ENCODE data around the gene SBF2.

Gene SBF2

GRCh38 chr11:10302359-10302743, 8.3 kb upstream of the SBF2 start:
- no peak for DNase-seq (ENCODE audit: low read depth in 2 of 2)

DNA sequence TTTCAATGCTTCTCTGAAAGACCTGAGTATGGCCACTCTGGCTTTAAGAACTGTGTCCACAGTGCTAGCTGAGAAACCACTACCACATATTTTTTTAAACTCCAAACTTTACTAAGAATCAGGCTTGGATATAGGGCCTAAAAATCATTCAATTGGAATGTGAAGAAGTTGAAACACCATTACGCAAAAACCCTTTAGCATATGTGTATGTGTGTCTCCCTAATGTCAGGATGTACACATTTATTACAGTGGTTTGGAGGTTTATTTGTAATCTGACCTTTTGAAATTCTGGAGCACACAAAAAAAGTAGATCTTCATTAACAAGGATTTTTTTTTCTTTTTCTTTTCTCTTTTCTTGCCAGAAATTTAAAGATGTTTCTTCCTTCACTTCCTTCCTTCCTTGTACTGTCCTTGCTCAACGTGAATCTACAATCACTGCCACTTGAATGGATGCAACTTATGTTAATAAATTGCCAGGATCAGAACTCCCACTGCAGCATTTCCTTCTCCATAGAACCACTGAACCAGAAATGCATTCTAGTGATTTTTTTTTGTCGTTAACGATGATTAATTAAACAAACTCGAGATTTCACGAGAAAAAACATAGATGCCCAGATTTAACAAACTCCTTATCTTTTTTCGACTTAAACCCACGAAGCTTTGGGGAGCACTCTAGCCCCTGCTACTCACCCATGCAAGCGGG, 7.8 kb upstream of the SBF2 start:
- no peak for DNase-seq (ENCODE audit: low read depth in 2 of 2)

DNA sequence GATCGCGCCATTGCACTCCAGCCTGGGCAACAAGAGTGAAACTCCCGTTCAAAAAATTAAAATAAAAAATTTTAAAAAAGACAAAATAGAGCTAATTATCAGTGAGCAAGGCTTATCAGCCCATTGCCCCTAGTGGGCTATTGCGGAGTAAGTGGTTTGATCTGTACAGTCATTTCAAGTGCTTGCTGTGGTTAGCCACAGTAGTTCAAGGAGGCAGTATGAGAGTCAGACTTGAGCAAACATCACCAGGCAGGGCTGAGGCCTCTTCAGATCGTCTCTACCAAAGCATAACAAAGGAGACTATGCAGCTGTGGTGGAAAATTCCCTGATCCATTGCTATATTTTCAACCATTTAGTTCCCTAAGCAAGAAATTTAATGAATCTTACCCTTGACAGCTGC, 4.3 kb upstream of the SBF2 start:
- DNase-seq (ENCODE audit: low read depth in 2 of 2): no peak

DNA sequence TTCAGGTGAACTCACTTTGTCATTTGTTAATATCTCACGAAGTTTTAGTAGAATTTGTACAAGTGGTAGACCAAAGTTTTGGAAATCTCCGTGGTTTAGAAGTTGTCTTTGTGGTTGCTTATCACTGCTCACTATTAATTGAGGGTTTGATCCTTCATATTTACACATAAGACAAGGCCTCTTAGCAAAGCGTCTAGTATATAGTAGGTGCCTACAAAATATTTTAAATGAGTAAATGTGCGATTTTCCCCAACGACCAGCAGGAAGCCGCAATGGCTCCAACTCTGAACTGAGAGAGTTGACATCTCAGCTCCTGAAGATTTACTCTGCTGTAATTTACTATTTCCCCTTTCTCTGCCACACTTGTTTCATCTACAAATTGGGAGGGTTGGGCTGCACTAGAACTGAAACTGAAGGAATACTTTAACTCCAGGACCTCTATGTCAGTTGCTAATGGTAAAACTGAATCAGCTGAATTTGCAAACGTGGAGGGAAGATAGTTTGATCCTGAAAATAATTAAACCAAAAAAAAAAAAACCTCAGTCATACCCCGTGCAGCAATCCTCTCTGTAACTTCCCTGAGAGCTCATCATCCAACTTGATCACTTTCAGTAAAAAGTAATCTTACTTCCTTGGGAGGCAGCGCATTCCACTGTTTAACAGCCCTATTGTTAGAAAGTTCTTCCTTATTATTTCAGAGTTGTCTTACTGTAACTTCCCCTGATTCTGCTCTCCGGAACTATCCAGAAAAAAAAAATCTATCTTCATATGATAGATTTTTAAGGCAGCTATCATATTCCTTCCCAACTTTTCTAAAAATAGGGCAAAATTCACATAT, 1.3 kb upstream of the SBF2 start:
- DNase-seq (ENCODE audit: low read depth in 2 of 2): no peak

- DNase-seq (ENCODE audit: low read depth in 2 of 2): no peak
Measured at GRCh38 chr11:10294290-10294953, 403 bp upstream of the SBF2 start.

DNA sequence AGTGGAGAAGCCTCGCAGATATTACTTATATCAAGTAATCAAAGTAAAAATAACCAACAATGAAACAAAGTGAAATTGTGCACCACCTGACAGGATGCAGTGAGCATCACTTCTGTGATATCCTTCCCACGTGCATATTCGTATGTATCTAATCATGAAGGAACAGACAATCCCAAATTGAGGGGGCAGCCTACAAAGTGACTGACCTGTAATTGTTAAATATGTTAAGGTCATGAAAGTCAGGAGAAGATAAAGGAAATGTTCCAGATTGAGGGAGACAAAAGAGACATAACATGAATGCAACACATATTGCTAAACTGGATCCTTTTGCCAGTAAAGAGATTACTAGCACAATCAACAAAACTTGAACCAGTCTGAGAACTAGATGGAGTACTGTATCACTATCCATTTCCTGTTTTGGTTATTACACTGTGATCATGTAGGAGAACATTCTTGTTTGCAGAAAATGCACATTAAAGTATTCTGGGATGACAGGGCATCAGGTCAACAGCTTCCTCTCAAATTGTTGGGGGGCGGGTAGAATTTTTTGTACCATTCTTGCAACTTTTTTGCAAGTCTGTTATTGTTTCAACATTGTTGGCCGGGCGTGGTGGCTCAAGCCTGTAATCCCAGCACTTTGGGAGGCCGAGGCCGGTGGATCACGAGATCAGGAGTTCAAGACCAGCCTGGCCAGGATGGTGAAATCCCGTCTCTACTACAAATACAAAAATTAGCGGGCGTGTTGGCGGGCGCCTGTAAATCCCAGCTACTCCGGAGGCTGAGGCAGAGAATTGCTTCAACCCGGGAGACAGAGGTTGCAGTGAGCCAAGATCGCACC, 2.0 kb downstream of the SBF2 start:
- no peak for DNase-seq (ENCODE audit: low read depth in 2 of 2)

- DNase-seq (ENCODE audit: low read depth in 2 of 2): no peak
Measured at GRCh38 chr11:10289765-10290380, 4.1 kb downstream of the SBF2 start.

DNA sequence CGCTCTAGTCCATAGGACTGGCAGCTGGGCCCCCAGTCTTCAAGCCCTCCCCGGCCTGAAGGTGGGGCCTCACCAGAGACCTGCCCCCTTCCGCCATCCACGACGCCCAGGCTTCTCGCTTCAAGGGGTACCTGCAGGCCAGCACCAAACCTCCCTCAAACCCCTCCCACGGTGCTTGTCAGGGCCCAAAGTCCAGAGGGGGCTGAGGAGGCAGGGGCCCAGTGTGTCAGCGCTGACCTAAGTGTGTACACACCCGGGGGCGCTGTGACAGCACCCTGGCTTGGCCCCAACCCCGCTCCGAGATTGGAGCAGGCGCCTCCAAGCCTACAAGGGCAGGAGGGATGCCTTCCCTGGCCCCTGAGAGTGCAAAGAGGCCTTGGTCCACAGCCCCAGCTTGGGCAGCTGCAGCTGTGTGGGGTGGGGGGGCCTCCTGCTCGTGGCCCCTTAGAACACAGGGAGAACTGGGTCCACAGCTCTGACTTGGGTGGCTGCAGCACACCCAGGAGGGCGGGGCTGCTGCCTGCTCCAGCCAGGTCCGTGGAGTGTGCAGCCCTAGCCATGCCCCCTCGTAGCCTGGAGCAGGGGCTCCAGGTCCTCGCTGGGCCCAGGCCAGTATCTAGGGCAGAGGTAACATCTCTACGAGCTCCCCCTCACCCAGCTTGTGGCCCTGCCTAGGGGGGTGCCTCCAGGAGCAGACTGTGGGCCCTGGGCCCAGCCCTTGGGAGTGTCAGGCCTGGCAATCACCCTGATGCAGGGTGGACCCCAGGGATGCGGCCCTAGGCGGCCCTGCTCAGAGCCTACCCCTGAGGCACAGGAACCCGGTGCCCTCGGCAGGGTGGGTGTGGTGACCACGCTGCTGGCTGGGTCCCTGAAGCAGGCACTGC, 4.9 kb downstream of the SBF2 start:
- no peak for DNase-seq (ENCODE audit: low read depth in 2 of 2)

- no peak for DNase-seq (ENCODE audit: low read depth in 2 of 2)
Measured at GRCh38 chr11:10287766-10288715, 6.0 kb downstream of the SBF2 start.

DNA sequence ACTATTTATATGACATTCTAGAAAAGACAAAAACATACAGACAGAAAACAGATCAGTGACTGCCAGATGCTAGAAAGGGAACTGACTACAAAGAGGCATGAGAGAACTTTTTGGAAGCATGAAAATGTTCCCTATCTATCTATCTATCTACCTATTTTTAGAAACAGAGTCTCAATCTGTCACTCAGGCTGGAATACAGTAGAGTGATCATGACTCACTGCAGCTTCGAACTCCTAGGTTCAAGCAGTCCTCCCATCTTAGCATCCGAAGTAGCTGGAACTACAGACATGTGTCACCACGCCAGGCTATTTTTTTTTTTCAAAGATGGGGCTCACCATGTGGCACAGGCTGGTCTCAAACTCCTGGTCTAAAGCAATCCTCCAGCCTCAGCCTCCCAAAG, 6.9 kb downstream of the SBF2 start:
- no peak for DNase-seq (ENCODE audit: low read depth in 2 of 2)

GRCh38 chr11:10285148-10285802, 8.7 kb downstream of the SBF2 start:
- DNase-seq (ENCODE audit: low read depth in 2 of 2): no peak

- no peak for DNase-seq (ENCODE audit: low read depth in 2 of 2)
Measured at GRCh38 chr11:10283991-10284390, 10.0 kb downstream of the SBF2 start.

DNA sequence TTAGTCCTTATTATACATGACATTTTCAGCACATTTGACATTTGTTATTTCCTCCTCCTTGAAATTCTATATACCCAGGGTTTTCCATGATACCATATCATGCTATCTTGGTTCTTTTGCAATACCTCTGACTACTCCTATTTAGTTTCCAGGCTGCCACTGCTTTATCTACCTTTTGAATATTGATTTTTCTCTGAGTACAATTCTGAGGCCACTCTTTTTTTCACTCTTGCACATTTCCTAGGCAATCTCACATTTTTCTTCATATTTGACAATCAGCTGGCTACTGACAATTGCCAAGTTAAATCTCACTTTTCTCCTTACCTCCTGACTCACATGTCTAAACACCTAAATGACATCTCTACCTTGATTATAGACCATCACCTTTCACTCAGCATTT, 11.9 kb downstream of the SBF2 start:
- no peak for DNase-seq (ENCODE audit: low read depth in 2 of 2)

- DNase-seq (ENCODE audit: low read depth in 2 of 2): no peak
Measured at GRCh38 chr11:10275714-10276113, 18.3 kb downstream of the SBF2 start.

DNA sequence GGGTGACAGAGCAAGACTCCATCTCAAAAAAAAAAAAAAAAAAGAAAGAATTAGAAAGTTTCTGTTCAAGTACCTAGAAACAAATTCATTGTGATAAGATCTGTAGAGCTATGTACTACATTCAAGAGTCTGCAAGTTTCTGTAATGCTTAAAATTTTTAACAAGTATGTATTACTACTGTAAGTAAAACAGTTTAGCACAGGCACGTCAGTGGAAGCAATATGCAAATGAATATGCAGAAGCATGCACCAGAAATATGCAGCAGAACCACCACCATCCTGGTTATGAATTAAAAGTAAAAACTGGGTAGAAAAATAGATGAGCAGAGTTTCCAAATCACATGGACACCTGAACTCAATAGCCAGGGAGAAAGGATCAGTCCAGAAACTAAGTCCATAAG, 19.3 kb downstream of the SBF2 start:
- no peak for DNase-seq (ENCODE audit: low read depth in 2 of 2)

GRCh38 chr11:10273738-10274137, 20.3 kb downstream of the SBF2 start:
- DNase-seq (ENCODE audit: low read depth in 2 of 2): no peak

DNA sequence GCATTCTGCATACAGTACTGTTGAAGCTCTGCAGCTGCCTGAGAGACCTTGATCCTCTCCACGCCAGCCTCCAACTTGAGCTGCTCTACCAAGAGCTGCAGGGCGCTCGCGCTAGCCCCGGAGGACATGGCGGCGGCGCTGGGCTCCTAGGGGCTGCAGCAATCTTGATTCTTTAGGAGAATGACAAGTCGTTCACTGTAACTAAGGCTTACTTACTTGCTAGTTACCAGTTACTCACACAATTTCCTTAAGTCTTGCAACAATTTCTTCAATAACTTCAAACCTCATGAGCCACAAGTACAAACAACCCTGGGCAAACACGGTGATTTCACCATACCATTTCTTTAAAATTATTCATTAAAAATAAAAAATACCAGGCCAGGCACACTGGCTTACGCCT, 21.9 kb downstream of the SBF2 start:
- DNase-seq (ENCODE audit: low read depth in 2 of 2): no peak

DNA sequence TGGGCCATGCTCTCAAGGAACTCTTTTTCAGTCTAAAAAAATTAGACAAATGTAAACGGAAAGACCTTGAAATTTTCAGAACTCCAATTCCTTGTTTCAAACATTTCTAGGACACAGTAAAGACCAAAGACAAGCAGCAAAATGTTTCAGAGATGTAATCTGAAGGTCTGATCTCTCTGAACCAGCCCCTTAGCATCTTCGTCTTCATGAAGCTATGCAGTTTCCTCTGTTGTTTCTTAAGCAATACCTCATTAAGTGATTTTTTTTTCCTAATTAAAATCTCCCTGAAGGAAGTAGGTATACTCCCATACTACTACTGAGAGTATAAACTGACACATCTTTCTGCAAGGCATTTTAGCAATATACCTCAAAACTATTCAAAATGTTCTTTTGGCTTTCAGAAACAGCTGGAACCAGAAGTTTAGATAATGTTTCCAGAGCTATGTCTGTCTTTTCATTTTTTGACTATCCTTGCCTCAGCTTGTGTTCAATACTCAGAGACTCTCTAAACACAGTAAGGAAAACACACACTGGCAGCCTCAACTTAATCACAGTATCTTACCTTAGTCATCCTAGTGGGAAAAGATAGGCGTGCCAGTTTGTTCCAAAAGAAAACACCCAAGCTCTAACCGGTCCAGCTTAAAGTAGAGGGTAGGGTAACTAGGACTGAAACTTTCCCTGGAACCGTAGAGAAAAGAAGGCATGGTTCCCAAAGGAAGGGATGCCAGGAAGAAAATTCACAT, 25.1 kb downstream of the SBF2 start:
- no peak for DNase-seq (ENCODE audit: low read depth in 2 of 2)

All from stimulated activated CD4-positive, alpha-beta T cell treated with anti-CD3 and anti-CD28 coated beads, Interleukin-12 subunit alpha, Interleukin-12 subunit beta, amount 100 ng/mL, for 24 hours (primary cell).